CD4-positive, alpha-beta T cell treated with Interleukin-1 beta for 1 hour (primary cell): Measurements from ENCODE around the gene BATF.
A peak's percentile ranks its signal among the peaks of the same experiment; 100 is the strongest.
"Not testable (repeated sequence)": the region's sequence is repeated elsewhere in the genome, so short reads cannot be mapped to it uniquely, and the experiment has no call there.

Experiments used
- DNase-seq, 2 donors: peaks; one replicate each; pipeline ENCODE4 v3.0.0-alpha.2; 2020 to 2022

The BATF gene, protein sequence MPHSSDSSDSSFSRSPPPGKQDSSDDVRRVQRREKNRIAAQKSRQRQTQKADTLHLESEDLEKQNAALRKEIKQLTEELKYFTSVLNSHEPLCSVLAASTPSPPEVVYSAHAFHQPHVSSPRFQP

GRCh38 chr14:75522224-75522982 is at the start of gene BATF:
Gene BATF, plus strand, starts transcription at chr14:75522469. Its CDS starts 214 bp downstream, at chr14:75522683.
- DNase-seq = peak; percentile 74 to 84

- not testable (repeated sequence) for DNase-seq
Measured at GRCh38 chr14:75474127-75474526, 48.1 kb upstream of the BATF start.

GRCh38 chr14:75476274-75476995 is 45.8 kb upstream of the BATF start:
- DNase-seq = no peak

GRCh38 chr14:75477881-75478280 is 44.4 kb upstream of the BATF start:
- DNase-seq = no peak

- no peak for DNase-seq
Measured at GRCh38 chr14:75479770-75480600, 42.3 kb upstream of the BATF start.

GRCh38 chr14:75482366-75482765 is 39.9 kb upstream of the BATF start:
- DNase-seq = no peak

- DNase-seq = no peak
Measured at GRCh38 chr14:75484711-75485429, 37.4 kb upstream of the BATF start.

- DNase-seq = no peak
Measured at GRCh38 chr14:75486318-75486717, 36.0 kb upstream of the BATF start.

DNA sequence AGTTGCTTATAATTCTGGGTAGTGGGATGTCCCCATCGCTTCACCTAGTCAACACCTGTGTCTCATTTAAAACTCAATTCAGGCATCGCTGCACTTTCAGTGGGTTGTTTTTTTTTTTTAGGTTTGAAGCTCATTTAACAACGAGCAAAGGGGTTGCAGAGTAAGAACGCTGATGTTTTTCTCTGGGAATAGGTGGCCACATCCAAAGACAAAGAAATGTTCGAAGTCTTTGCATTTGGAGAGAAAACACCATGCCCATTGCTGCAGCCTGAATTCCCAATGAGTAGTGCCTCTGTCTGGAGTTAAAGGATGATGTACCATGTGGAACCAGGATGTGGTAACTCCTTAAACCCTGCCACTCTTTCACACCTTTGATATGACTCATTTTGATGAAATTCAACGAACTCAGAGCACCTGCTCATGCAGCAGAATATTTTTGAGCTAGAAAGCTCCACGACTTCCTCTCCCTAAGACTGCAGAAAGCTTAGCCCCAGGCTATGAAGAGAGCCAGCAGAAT is 35.1 kb upstream of the BATF start:
- DNase-seq = peak in 1 of 2 donors; percentile 17

DNA sequence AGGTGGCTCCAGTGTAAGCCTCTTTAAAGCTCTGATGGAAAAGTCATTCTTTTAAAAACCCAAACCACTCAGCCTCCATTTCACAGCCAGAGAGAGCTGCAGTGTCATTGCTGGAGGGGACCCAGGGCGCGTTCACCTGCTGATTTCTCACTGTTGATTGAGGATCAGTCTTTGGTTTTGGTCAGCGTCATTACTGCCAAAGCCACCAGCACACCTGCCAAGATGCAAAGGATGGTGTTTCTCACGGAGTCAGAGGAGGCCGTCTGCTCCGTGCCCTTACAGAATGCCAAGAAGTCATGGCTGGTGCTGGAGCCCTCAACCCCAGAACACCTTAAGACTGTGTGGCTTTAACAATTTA is 32.8 kb upstream of the BATF start:
- no peak for DNase-seq

- DNase-seq = no peak
Measured at GRCh38 chr14:75491376-75491978, 30.8 kb upstream of the BATF start.

- DNase-seq = no peak
Measured at GRCh38 chr14:75492832-75493591, 29.3 kb upstream of the BATF start.

GRCh38 chr14:75493592-75494087 is 28.6 kb upstream of the BATF start:
- DNase-seq = no peak

DNA sequence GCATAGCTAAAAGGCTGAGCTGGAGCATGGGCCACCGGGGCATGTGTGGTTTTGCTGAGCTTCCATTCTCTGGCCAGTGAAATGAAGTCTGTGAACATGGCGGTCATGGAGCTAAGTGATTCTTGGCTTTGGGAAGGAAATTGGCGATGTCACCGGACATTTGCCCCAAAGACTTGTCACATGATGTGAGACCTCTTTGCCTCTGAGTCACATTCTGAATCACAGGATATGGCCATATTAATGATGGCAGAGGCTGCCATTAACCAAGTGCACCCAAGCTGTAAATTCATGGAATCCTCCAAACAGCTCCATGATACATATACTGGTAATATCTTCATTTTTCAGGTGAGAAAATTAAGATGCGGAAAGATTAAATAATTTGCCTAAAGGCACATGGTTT is 27.4 kb upstream of the BATF start:
- no peak for DNase-seq

DNA sequence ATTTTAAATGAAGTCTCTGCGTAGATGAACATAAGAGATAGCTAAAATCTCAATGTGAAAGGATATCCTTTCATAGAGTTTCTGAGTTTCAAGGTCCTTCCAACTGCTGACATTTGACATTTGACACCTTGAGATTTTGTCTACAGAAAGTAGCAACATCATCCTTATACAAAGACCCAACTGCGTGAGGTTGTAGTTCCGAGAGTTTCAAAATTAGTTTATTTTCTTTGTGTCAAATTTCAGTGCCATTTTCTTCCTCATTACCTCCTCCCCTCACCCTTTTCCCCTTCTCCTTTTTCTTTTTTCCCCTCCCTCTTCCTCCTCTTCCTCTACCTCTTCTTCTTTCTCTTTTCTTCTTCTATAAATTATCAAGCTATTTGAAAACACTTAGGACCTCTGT is 26.9 kb upstream of the BATF start:
- DNase-seq = no peak

GRCh38 chr14:75495882-75496281 is 26.4 kb upstream of the BATF start:
- no peak for DNase-seq

- no peak for DNase-seq
Measured at GRCh38 chr14:75496755-75497154, 25.5 kb upstream of the BATF start.

GRCh38 chr14:75497191-75497590 is 25.1 kb upstream of the BATF start:
- no peak for DNase-seq

GRCh38 chr14:75497701-75498100 is 24.6 kb upstream of the BATF start:
- no peak for DNase-seq

GRCh38 chr14:75499084-75499875 is 23.0 kb upstream of the BATF start:
- DNase-seq = no peak
